GM12864 (cell line): ENCODE data around the gene RNF2.
A peak's percentile ranks its signal among the peaks of the same experiment; 100 is the strongest.

Experiments used
- DNase-seq: peaks from one replicate; pipeline ENCODE4 v3.0.0-alpha.2; 2011; ENCODE audit warnings: low read depth
- H3K4me3 ChIP-seq: 2 replicates; pipeline ENCODE4 v1.5.1; 2011; ENCODE audit warnings: mild to moderate bottlenecking, low read depth, low read length, control low read depth
- TF ChIP-seq, protein P1 (sequence below): IDR thresholded peaks from 2 replicates; pipeline ENCODE4 v1.5.1; 2011; ENCODE audit warnings: low read depth, mild to moderate bottlenecking, moderate library complexity, low read length, control low read depth, inconsistent platforms; ENCODE audit errors: missing control alignments

RNF2 gene

DNA sequence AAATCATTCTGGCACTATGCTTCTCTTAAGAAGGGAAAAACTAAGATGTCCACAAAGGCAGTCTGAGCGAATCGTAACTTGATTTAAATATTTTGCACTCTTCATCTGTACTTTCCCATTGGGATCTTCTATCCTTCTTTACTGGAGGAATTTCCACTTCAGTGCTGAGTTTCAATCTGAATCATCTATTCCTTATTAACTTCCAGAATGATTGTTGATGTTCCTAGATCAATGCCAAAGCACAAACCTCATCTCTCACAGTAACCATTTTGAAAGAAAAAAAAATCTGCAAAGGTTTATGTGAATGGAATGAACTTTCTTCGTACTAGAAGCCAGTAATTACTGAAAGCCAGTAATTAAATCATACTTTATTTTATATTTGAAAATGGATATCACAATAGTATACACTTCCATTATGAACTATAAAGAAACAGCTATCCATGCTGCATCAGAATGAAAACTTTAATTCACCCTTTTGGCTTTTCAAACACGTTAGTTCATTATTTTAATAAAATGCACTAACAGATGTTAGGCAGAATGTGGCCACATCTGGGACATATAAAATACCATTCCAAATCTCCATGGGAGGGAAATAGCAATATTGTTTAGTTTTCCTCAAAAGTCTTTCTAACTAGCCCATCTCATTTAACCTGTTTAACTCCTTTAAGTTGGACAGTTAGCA, 5.5 kb upstream of the RNF2 start:
- H3K4me3 ChIP-seq = no peak overlapping the region
- TF ChIP-seq, protein P1, sequence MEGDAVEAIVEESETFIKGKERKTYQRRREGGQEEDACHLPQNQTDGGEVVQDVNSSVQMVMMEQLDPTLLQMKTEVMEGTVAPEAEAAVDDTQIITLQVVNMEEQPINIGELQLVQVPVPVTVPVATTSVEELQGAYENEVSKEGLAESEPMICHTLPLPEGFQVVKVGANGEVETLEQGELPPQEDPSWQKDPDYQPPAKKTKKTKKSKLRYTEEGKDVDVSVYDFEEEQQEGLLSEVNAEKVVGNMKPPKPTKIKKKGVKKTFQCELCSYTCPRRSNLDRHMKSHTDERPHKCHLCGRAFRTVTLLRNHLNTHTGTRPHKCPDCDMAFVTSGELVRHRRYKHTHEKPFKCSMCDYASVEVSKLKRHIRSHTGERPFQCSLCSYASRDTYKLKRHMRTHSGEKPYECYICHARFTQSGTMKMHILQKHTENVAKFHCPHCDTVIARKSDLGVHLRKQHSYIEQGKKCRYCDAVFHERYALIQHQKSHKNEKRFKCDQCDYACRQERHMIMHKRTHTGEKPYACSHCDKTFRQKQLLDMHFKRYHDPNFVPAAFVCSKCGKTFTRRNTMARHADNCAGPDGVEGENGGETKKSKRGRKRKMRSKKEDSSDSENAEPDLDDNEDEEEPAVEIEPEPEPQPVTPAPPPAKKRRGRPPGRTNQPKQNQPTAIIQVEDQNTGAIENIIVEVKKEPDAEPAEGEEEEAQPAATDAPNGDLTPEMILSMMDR = no peak
- DNase-seq = no peak

DNA sequence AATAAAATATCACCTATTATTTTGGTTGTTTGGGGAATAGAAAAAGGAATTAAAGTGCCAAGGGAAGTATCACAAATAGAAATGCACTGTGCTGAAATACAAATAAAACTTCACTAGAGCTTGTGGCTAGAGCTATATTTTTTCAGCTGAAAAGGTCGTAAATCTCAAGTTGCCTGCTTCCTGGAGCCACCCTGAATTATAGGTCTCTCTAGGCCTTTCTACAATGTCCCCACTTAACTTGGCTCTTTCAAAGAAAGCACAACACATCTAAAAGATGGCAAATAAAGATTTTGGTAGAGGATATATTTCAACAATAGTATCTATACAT, 5.0 kb upstream of the RNF2 start:
- TF ChIP-seq, protein P1 = no peak
- no peak overlapping the region for H3K4me3 ChIP-seq
- no peak for DNase-seq

DNA sequence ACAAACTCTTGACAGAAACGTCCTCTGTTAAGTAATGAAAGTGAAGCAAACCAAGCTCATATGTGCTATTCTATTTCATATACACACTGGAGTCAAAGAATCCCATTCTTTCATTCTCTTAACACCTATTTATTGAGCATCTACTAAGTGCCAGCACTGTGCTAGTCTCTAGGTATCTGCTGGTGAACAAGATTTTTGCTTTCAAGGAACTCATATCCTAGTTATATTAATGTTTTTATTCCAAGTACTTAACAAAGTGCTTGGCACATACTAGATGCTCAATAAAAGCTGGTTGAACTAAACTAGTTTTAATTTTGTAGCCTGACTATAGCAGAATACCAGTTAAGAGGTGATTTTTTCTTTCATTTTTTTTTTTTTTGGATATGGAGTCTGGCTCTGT, 3.6 kb upstream of the RNF2 start:
- no peak overlapping the region for H3K4me3 ChIP-seq
- no peak for DNase-seq
- TF ChIP-seq, protein P1 = no peak

DNA sequence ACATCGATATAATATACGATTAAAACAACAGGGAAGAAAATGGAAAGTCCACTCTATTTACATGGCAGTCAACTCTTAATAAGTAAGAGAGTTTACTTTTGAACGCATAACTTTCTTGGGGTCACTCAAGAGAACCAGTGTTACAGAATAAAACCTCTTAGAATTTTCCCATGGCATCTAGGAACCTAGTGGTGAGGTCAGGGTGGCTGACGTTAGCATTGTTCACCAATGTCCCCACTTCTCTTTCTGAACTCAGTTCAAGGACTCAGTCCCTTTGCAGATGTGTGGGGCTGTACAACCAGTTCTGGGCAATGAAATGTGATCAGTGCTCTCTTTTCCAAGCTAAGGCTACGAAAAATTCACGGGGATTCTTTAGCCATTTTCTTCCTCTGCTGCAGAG, 2.6 kb upstream of the RNF2 start:
- DNase-seq = no peak
- TF ChIP-seq, protein P1 = no peak
- no peak overlapping the region for H3K4me3 ChIP-seq

DNA sequence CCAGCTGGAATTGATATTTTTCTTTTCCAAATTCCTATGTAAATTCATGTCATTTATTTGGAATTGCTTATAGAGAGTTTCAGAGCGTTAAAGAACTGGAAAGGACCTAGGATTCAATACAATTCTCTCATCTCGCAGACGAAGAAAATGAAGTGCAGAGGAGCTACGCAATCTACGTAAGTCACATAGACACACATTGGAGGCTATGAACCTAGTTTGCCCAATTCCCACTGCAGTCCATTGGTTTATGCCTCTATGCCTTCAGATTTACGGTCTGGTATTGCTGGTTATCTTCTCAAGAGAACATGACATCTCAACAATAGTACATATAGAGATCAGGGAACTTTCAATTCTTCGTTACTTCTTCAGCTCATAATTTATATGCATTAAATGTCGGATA, 971 bp upstream of the RNF2 start:
- DNase-seq = no peak
- TF ChIP-seq, protein P1 = no peak
- no peak overlapping the region for H3K4me3 ChIP-seq

DNA sequence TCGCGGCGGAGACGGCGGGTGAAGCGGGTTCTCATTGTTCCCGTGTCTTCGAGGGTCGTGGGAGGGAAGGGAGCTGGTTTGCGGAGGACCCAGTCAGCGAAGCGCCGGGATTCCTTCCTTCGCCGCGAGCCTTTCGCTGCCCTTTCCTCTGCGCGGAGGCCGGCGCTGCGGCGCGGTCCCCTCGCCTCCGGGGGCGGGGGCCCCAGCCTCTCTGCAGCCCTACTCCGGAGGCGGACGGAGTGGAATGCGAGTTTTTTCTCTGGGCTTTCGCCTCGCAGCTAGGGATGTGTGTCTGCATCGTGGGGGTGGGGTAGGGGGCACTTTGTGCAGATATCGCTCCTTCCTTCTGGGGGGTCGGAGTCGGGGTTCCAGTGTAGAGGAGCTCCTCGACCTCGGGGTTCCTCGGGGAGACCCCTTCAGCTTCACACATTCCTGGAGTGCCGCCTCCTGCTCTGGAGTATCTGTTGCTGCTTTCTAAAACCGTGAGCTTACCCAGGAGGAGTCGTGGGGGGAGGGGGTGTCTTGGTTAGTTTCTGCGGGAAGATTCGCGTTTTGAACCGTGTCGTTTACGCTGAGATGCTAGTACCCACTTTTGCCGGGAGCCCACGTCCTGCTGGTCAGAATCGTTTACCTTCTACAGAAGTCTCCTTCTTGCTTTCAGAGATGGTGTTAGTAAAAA, 595 bp downstream of the RNF2 start:
- peak; percentile 7 for DNase-seq
- TF ChIP-seq, protein P1 = no peak
- H3K4me3 ChIP-seq = peak overlapping the region; percentile 88

DNA sequence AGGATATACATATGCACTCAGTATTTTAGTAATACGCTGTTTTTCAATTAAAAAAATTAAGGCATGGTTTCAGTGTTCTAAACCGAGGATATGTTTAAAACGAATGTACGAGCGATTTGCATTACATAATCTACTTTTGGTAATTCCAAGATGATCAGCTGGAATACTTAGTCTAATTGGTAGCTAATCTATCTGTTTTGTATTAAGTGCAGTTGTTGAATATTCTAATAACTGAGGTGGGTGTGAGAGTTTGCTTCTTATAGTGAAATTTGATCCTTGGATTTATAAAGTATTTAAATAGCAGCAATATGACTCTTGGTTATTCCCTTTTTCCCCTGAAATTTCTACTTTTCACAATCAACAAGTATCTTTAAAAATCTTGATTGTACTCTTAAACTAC, 1.3 kb downstream of the RNF2 start:
- TF ChIP-seq, protein P1 = no peak
- H3K4me3 ChIP-seq = peak overlapping the region; percentile 88; the same call in 1 of the 2 replicates
- no peak for DNase-seq
